Right forelimb (tissue), 1 donor: Measurements from ENCODE around the gene SMCO4.
A peak's percentile ranks its signal among the peaks of the same experiment; 100 is the strongest.
"Not testable (repeated sequence)": the region's sequence is repeated elsewhere in the genome, so short reads cannot be mapped to it uniquely, and the experiment has no call there.

Experiments used
- DNase-seq: peaks from one replicate; pipeline ENCODE4 v3.0.0-alpha.2; 2018

SMCO4 gene

DNA sequence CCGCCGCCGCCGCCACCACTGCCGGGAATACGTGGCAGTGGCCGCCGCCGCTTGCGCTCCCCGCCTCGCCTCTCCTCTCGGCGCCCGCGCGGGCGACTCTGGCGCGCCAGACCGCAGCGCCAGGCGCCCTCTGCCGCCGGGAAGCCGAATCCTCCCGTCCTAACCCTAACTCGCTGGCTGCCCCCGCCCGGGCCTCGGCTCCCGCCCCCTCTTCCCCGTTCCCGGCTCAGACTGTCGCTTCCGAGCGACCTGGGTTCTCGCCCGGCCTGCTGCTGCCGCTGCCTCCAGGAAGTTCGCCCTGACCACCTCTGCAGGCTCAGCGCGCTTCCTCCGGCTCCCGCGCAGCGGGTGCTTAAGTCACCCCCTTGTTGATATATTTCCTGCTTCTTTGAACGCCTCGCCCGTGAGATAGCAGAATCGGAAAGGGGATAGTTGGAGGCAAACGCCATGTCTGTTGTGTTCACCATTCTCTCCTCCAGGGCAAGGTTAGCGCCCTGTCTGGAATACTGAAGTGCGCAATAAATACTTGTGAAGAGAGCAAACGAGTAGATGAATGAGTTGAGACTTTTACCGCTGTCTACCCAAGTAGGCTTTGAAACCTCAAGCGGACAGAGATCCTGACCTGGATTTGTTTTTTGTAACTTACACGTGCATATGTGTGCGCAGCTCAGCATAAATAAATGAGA is at the start of gene SMCO4:
TSS of gene SMCO4 (minus strand) at position 100 of the 686 bp plus-strand sequence. CDS start 64,202 bp downstream, outside the sequence.
- peak; percentile 87 for DNase-seq

DNA sequence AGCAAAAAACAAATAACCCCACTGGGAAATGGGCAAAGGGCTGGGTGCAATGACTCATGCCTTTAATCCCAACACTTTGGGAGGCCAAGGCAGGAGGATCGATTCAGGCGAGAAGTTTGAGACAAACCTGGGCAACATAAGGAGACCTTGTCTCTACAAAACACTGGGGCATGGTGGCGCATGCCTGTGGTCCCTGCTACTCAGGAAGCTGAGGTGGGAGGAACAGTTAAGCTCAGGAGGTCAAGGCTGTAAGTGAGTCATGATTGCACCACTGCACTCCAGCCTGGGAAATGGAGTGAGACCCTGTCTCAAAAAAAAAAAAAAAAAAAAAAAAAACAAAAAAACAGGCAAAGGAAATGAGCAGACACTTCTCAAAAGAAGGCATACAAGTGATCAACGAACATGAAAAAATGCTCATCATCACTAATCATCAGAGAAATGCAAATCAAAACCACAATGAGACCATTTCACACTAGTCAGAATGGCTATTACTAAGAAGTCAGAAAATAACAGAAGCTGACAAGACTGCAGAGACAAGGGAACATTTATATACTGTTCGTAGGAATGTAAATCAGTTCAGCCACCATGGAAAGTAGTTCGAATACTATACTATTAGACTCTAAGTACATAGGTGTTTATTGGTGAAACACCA is 48.2 kb upstream of the SMCO4 start:
- DNase-seq: no peak

GRCh38 chr11:93589347-93589746 is 46.2 kb upstream of the SMCO4 start:
- no peak for DNase-seq

GRCh38 chr11:93587858-93588581 is 44.8 kb upstream of the SMCO4 start:
- no peak for DNase-seq

DNA sequence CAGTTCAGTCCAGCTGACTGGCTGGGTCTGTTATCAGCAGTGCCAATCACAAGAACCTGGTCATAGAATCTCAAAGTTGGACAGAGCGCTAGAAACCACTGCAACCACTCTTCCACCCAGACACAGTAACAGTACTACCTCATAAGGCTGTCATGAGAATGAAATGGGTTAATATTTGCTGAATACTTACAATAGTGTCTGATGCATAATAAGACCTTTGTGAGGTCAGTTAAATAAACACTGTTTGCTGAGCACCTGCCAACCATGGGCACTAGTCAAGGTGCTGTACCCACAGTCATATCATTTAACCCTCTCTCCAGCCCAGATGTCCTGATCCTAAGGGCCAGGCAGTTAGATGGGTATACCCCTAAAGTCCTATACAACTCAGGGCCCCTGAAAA is 44.2 kb upstream of the SMCO4 start:
- DNase-seq: not testable (repeated sequence)

DNA sequence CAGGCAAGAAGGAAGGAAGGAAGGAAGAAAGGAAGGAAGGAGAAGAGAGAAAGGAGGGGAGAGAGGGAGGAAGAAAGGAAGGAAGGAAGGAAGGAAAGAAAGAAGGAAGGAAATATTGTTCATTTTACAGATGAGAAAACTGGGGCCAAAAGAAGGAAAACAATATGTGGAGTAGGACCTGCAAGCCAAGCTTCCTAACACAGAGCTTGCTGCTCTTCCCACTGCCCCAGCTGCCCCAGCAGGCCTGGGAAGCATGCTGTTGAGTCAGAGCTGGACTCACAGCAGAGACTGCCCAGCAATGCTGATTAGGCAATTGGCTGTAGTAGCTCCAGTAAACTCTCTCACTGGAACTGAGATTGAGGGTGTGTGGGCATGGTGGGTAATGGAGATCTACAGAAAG is 42.6 kb upstream of the SMCO4 start:
- DNase-seq: no peak

DNA sequence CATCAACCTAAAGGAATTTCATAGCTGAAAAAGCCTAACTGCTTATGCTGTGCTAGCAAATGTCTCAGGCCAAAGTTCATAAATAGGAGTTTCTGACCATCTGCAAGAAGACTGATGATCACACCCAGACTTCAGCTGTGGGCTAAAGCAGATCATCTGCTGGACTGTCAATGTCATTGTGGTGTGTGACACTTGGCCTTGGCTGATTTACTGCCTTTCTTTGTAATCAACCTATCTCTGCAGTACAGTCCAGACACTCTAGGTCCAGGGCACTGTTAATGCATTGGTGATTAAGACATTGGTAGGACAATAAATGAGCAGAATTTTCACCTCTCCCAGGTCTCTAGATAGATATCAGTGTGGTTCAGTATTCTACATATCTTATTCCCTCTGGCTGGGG is 40.3 kb upstream of the SMCO4 start:
- no peak for DNase-seq

DNA sequence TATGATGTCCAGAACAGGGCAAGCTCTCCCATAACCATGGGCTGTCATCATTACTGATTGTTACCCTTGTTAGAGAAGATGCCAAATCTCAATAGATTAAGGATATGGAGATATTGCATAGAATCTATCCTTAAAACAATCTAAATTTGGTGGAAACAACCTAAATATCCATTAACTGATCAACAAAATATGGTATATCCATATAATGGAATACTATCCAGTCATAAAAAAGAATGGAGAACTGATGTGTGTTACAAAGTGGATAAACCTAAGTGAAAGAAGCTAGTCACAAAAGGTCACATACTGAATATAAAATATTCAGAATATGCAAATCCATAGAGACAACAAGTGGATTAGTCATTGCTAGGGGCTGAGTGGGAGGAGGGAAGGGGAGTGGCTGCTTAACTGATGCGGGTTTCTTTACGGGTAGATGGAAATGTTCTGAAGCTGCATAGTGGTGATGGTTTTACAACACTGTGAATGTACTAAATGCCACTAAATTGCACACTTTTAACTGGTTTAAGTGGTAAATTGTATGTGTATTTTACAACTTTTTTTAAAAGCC is 36.1 kb upstream of the SMCO4 start:
- DNase-seq: no peak

DNA sequence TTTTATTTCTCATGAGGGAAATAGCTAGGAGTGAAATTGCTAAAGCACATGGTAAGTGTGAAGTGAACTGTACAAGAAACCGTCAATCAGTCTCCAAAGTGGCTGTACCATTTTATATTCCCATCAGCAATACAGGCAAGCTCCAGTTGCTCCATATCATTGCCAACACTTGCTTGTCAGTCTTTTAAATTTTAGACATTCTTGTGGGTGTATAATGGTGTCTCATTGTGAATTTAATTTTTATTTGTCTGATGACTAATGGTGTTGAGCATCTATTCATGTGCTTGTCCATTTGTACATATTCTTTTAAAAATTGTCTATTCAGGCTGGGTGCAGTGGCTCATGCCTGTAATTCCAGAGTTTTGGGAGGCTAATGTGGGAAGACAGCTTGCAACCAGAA is 34.1 kb upstream of the SMCO4 start:
- DNase-seq: no peak

GRCh38 chr11:93576870-93577269 is 33.7 kb upstream of the SMCO4 start:
- not testable (repeated sequence) for DNase-seq

DNA sequence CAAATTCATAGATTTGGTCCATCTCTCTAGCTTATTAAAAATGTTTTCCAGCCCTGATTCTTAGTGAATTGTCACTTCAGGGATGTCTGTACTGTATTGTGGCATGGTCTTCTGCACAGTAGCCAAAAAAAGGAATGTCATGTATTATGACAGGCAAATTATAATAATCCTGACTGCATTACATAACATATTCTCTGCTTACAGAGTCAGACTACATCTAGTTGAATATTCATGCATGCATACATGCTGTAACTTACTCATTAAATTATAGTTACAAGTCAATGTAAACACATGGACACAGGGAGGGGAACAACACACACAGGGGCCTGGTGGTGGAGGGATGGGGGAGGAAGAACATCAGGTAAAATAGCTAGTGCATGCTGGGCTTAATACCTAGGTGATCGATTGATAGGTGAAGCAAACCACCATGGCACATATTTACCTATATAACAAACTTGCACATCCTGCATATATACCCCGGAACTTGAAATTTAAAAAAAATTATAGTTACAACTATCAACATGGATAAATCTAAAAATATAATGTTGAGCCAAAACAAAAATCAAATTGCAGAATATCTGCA is 31.5 kb upstream of the SMCO4 start:
- DNase-seq: no peak

- no peak for DNase-seq
Measured at GRCh38 chr11:93573184-93573583, 30.0 kb upstream of the SMCO4 start.

GRCh38 chr11:93572621-93573020 is 29.4 kb upstream of the SMCO4 start:
- DNase-seq: no peak

- no peak for DNase-seq
Measured at GRCh38 chr11:93572171-93572570, 29.0 kb upstream of the SMCO4 start.

- DNase-seq: no peak
Measured at GRCh38 chr11:93571612-93572011, 28.4 kb upstream of the SMCO4 start.

- DNase-seq: no peak
Measured at GRCh38 chr11:93570759-93571413, 27.7 kb upstream of the SMCO4 start.

GRCh38 chr11:93569496-93569895 is 26.3 kb upstream of the SMCO4 start:
- DNase-seq: no peak

GRCh38 chr11:93568726-93569125 is 25.5 kb upstream of the SMCO4 start:
- DNase-seq: no peak

DNA sequence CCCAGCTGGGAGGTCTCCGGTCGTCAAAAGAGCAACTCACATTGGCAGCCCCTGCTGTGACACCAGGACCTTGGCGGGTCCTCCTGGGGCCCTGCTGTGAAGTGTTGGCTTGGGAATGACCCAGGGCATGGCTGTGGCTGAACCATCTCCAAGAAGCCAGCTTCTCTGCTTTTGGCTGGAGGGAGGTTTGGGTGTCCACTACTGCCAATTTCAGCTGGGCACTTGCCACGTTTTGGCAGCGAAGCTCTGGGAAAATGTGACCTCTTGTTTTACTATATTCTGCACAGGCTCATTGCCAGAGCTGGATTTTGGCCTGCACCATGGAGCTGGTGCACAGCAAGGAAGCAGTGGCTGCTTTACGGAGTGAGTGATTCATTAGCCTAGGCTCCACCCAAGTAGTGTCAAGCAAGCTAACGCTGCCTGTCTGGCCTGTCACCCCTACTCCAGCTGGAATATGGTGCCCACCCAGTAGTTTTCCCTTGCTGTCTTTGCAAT is 24.3 kb upstream of the SMCO4 start:
- DNase-seq: peak; percentile 64

GRCh38 chr11:93564895-93565294 is 21.7 kb upstream of the SMCO4 start:
- DNase-seq: no peak

DNA sequence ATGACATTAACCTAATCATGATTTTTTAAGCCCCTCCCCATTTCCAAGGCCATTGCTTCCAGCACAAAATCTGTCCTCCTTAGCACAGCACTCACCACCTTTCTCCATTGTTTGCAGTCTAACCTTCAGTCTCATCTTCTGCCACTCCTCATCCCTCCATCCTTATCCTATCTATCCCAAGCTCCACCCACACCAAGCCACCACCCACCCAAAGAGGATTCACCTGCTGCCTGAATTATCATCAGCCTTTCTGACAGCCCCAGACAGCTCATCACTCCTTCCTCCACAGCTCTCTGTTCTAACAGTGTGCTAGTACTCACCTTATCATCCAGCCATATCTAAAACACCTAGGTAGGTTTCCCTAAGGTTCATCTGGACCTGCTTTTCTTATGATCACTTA is 20.7 kb upstream of the SMCO4 start:
- DNase-seq: no peak

GRCh38 chr11:93560199-93560932 is 17.2 kb upstream of the SMCO4 start:
- no peak for DNase-seq
